Activated B cell treated with CpG ODN at 0.5 μM for 24 hours (primary cell): ENCODE data around the gene RPL18. TPM values are rescaled to one million over a fixed set of nuclear protein-coding genes. Genes with fewer than 3 reads are reported as not detected.

Source experiments
- ATAC-seq: fragments of 200-7000 bp; cut with Tn5 transposase; one replicate; pipeline ENCODE4 v1.10.0; 2021; ENCODE audit warnings: low read depth, mild to moderate bottlenecking, moderate library complexity
- CTCF ChIA-PET: fragments of 350-600 bp; sonication (Branson Sonifier 250); formaldehyde crosslinking; loops from one replicate; lab custom pipeline; 2021; ENCODE audit warnings: antibody characterized with exemption; lab: Charles Lee
- POLR2A ChIA-PET: fragments of 350-600 bp; sonication (Branson Sonifier 250); formaldehyde crosslinking; loops from one replicate; lab custom pipeline; 2021; ENCODE audit warnings: antibody characterized with exemption; lab: Charles Lee
- DNase-seq: peaks from one replicate; pipeline ENCODE4 v3.0.0; 2022
- H3K27ac Mint-ChIP-seq: one replicate; pipeline ENCODE4 v1.8.0; 2020; ENCODE audit warnings: mixed read lengths
- H3K27me3 Mint-ChIP-seq: one replicate; pipeline ENCODE4 v1.8.0; 2021; ENCODE audit warnings: mixed read lengths
- H3K36me3 Mint-ChIP-seq: one replicate; pipeline ENCODE4 v1.8.0; 2021; ENCODE audit warnings: low read depth, mixed read lengths
- H3K4me1 Mint-ChIP-seq: one replicate; pipeline ENCODE4 v1.8.0; 2021; ENCODE audit warnings: mixed read lengths
- H3K4me3 Mint-ChIP-seq: one replicate; pipeline ENCODE4 v1.8.0; 2020; ENCODE audit warnings: mild to moderate bottlenecking, mixed read lengths
- H3K9me3 Mint-ChIP-seq: one replicate; pipeline ENCODE4 v1.8.0; 2020; ENCODE audit warnings: mixed read lengths
- intact Hi-C: fragments of 100-400 bp; cut with micrococcal nuclease; formaldehyde crosslinking; loops from one replicate; pipeline ENCODE4 v1.15.1; 2024
- total RNA-seq: library from RNA; stranded (reverse); gene quantifications from 2 replicates; pipeline ENCODE4 v1.2.3, GENCODE V29; 2022
- TF ChIP-seq, protein P1 (sequence below): fragments of 200-600 bp; IDR thresholded peaks from one replicate; pipeline ENCODE4 v1.8.0; 2022; ENCODE audit warnings: antibody characterized with exemption, mild to moderate bottlenecking

RPL18 gene
- total RNA-seq, 1 donor from 2014 or later, result 2,427 TPM

DNA sequence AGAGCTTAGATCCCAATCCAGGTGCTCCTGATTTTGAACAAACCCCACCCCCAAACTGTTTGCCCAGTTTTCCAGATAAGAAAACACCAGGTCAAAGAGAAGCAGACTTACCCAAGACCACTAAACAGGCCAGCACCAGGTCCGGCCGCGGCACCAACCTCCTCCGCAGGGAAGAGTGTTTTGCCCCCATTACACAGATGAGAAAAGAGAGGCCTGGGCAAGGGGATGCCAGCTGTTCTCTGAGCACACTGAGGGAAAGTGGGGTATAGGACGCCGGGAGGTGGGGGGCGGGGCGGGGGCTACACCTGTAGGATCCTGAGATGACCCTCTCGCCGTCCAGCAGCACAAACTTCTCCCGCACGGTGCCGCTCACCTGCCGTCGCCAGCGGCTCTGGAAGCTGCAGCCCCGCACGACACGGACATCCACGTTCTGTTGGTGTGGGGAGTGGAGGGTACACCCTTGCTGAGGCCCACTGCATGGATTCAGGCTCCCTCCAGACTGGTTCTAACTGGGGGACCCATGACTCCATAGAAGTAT is 9.3 kb downstream of the RPL18 start:
- H3K4me1 Mint-ChIP-seq, result peaks cover 8% of the 10 kb centered on the region
- intact Hi-C loops, result loop anchor here (5.0 kb wide), 1 partner anchor 407 kb away; no protein-coding TSS in a partner anchor

DNA sequence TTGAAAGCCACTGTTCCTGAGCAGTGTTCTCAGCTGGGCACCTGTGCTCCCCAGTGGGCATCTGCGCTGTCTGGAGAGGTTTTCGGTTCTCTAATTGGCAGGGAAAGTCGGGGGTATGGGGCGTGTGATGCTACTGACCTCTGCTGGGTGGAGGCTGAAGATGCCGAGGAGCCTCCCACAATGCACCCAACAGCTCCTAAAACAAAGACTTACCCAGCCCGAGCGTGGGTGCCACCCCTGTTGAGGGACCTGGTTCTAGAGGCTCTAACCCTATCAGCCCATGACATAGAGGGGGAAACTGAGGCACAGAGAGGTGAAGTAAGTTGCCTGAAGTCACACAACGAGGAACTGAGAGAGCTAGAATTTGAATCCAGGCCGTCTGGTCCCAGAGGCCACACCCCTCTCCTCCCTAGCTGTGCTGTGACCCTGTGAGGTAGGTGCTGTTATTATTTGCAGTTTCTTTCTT is 10.1 kb downstream of the RPL18 start:
- DNase-seq (peak; percentile 52), ATAC-seq (peak; percentile 98)
- Mint-ChIP-seq H3K4me3 (peak overlapping the region; percentile 52), H3K9me3 (no peaks in the 10 kb centered on the region), H3K27ac (peak overlapping the region; percentile 59), H3K27me3 (no peaks in the 10 kb centered on the region), H3K36me3 (no peaks in the 10 kb centered on the region), H3K4me1 (peaks cover 8% of the 10 kb centered on the region)
- POLR2A ChIA-PET, result interaction anchor here (0.5 to 3.2 kb wide), 15 partner anchors 9 to 1772 kb away, joined by 3 to 56 read pairs (median 4); partner anchors contain the start of genes DBP, EMP3, RPL18 and SPHK2
- TF ChIP-seq, protein P1, sequence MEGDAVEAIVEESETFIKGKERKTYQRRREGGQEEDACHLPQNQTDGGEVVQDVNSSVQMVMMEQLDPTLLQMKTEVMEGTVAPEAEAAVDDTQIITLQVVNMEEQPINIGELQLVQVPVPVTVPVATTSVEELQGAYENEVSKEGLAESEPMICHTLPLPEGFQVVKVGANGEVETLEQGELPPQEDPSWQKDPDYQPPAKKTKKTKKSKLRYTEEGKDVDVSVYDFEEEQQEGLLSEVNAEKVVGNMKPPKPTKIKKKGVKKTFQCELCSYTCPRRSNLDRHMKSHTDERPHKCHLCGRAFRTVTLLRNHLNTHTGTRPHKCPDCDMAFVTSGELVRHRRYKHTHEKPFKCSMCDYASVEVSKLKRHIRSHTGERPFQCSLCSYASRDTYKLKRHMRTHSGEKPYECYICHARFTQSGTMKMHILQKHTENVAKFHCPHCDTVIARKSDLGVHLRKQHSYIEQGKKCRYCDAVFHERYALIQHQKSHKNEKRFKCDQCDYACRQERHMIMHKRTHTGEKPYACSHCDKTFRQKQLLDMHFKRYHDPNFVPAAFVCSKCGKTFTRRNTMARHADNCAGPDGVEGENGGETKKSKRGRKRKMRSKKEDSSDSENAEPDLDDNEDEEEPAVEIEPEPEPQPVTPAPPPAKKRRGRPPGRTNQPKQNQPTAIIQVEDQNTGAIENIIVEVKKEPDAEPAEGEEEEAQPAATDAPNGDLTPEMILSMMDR, result no peak
- CTCF ChIA-PET, result interaction anchor here (0.6 to 2.6 kb wide), 21 partner anchors 9 to 354 kb away, joined by 3 to 27 read pairs (median 4); partner anchors contain the start of genes KDELR1, RPL18, SPHK2 and ZNF114
- intact Hi-C loops, result loop anchor here (1.0 to 5.0 kb wide), 7 partner anchors 10 to 407 kb away; partner anchors contain the start of genes RPL18 and SPHK2

More for the DNA sequence above, 9.3 kb downstream of the RPL18 start:
- ChIA-PET POLR2A (interaction anchor here (0.6 to 3.2 kb wide), 8 partner anchors 8 to 490 kb away, joined by 3 to 56 read pairs (median 8); partner anchors contain the start of genes DBP, RPL18 and SPHK2), CTCF (interaction anchor here (0.7 to 2.6 kb wide), 14 partner anchors 8 to 342 kb away, joined by 3 to 27 read pairs (median 6); partner anchors contain the start of genes RPL18, SPHK2 and ZNF114)
- Mint-ChIP-seq H3K9me3 (no peaks in the 10 kb centered on the region), H3K36me3 (peaks cover 3% of the 10 kb centered on the region), H3K27me3 (no peaks in the 10 kb centered on the region), H3K4me3 (no peak overlapping the region), H3K27ac (no peak overlapping the region)
- DNase-seq (no peak), ATAC-seq (no peak)
- TF ChIP-seq, protein P1, result no peak

DNA sequence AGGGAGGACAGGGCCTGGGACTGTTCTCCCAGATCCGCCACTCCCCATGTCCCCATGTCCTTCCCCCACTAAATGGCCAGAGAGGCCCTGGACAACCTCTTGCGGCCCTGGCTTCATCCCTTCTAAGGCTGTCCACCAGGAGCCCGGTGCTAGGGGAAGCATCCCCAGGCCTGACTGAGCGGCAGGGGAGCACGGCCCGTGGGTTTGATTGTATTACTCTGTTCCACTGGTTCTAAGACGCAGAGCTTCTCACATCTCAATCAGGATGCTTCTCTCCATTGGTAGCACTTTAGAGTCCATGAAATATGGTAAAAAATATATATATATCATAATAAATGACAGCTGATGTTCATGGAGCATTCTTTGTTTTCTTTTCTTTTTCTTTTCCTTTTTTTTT is 11.6 kb downstream of the RPL18 start:
- Mint-ChIP-seq H3K27ac (no peak overlapping the region), H3K27me3 (no peaks in the 10 kb centered on the region), H3K4me1 (peaks cover 5% of the 10 kb centered on the region), H3K9me3 (no peaks in the 10 kb centered on the region), H3K4me3 (no peak overlapping the region), H3K36me3 (no peaks in the 10 kb centered on the region)
- ChIA-PET POLR2A (interaction anchor here (0.6 kb wide), 1 partner anchor 10 kb away, joined by 7 read pairs; no protein-coding TSS in a partner anchor), CTCF (interaction anchor here (2.2 to 2.6 kb wide), 3 partner anchors 100 to 338 kb away, joined by 8 to 11 read pairs (median 10); partner anchors contain the start of gene ZNF114)
- intact Hi-C loops, result loop anchor here (5.0 kb wide), 1 partner anchor 405 kb away; no protein-coding TSS in a partner anchor
- TF ChIP-seq, protein P1, result no peak
- no peak for DNase-seq
- ATAC-seq, result no peak

DNA sequence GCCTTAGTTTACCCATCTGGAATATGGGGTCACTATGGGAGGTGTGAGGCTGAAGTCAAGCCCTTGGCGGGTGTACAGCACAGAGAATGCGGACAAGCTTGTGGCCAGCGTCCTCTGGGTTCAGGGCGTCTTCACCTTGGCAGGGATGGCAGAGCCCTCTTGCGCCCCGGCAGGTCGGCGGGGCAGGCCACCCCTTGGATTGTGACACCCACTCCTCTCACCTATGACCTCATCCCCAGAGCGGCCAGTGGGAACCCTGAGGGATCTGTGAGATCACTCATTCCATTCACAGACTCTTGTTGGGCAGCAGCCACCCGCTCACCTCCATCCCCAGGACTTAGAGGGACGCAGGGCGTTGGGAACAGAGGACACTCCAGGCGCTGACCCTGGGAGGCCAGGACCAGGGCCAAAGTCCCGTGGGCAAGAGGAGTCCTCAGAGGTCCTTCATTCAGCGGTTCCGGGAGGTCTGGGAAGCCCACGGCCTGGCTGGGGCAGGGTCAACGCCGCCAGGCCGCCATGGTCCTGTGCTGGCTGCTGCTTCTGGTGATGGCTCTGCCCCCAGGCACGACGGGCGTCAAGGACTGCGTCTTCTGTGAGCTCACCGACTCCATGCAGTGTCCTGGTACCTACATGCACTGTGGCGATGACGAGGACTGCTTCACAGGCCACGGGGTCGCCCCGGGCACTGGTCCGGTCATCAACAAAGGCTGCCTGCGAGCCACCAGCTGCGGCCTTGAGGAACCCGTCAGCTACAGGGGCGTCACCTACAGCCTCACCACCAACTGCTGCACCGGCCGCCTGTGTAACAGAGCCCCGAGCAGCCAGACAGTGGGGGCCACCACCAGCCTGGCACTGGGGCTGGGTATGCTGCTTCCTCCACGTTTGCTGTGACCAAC is 12.3 kb downstream of the RPL18 start, which contains the start of gene SPACA4:
Gene SPACA4, plus strand, starts transcription at position 280 of the 896 bp plus-strand sequence. Its CDS starts 237 bp downstream, at position 517.
- Mint-ChIP-seq H3K9me3 (no peaks in the 10 kb centered on the region), H3K4me1 (peaks cover 5% of the 10 kb centered on the region), H3K4me3 (no peak within 1 kb of the TSS), H3K27ac (no peak within 1 kb of the TSS), H3K36me3 (no peaks in the 10 kb centered on the region), H3K27me3 (no peaks in the 10 kb centered on the region)
- ATAC-seq (no peak), DNase-seq (no peak)
- ChIA-PET CTCF (no interaction called here), POLR2A (interaction anchor here (1.5 kb wide), 1 partner anchor 13 kb away, joined by 4 read pairs; the partner anchor contains the start of genes RPL18 and SPHK2)
- intact Hi-C loops, result loop anchor here (5.0 kb wide), 1 partner anchor 404 kb away; no protein-coding TSS in a partner anchor
- TF ChIP-seq, protein P1, result no peak
